H9 (cell line): ENCODE data around the gene KIRREL3. TPM values are rescaled to one million over a fixed set of nuclear protein-coding genes. Genes with fewer than 3 reads are reported as not detected.

Experiments used
- DNase-seq: peaks from one replicate; pipeline ENCODE4 v3.0.0-alpha.2; 2017
- H2AFZ ChIP-seq: one replicate; pipeline ENCODE4 v1.6.1; 2013; ENCODE audit warnings: mild to moderate bottlenecking, low read length, control low read depth, moderate library complexity
- H2AK5ac ChIP-seq: 2 replicates; pipeline ENCODE4 v1.6.1; 2013; ENCODE audit warnings: low read length, control low read depth, mixed read lengths; ENCODE audit not compliant: insufficient read length
- H2BK120ac ChIP-seq: one replicate; pipeline ENCODE4 v1.6.1; 2013; ENCODE audit warnings: low read depth, mild to moderate bottlenecking, low read length, control low read depth, inconsistent platforms; ENCODE audit not compliant: poor library complexity, severe bottlenecking
- H2BK12ac ChIP-seq: 2 replicates; pipeline ENCODE4 v1.6.1; 2013; ENCODE audit warnings: low read length, control low read depth, mixed read lengths, low read depth; ENCODE audit not compliant: insufficient read length
- H2BK15ac ChIP-seq: 2 replicates; pipeline ENCODE4 v1.6.1; 2013; ENCODE audit warnings: low read depth, low read length, control low read depth
- H2BK20ac ChIP-seq: one replicate; pipeline ENCODE4 v1.6.1; 2013; ENCODE audit warnings: low read depth, mild to moderate bottlenecking, low read length, control low read depth, inconsistent platforms; ENCODE audit not compliant: poor library complexity, severe bottlenecking
- H2BK5ac ChIP-seq: 2 replicates; pipeline ENCODE4 v1.6.1; 2013; ENCODE audit warnings: low read length, control low read depth, mixed read lengths; ENCODE audit not compliant: insufficient read length
- H3K14ac ChIP-seq: 2 replicates; pipeline ENCODE4 v1.6.1; 2013; ENCODE audit warnings: low read length, control low read depth; ENCODE audit not compliant: insufficient read depth
- H3K18ac ChIP-seq: 2 replicates; pipeline ENCODE4 v1.6.1; 2013; ENCODE audit warnings: low read depth, mild to moderate bottlenecking, mixed read lengths, low read length, control low read depth; ENCODE audit not compliant: insufficient read length
- H3K23ac ChIP-seq: 2 replicates; pipeline ENCODE4 v1.6.1; 2013; ENCODE audit warnings: low read length, control low read depth, mixed read lengths, low read depth; ENCODE audit not compliant: insufficient read length
- H3K23me2 ChIP-seq: 2 replicates; pipeline ENCODE4 v1.6.1; 2013; ENCODE audit warnings: low read depth, mild to moderate bottlenecking, mixed read lengths, low read length, control low read depth; ENCODE audit not compliant: insufficient read length, poor library complexity, severe bottlenecking
- H3K27ac ChIP-seq: 2 replicates; pipeline ENCODE4 v1.5.1; 2013; ENCODE audit warnings: low read length, control low read depth, mixed read lengths, low read depth; ENCODE audit not compliant: insufficient read length
- H3K27me3 ChIP-seq: 2 replicates; pipeline ENCODE4 v1.6.1; 2013; ENCODE audit warnings: low read length, control low read depth, inconsistent platforms; ENCODE audit not compliant: insufficient read depth
- H3K4ac ChIP-seq: 2 replicates; pipeline ENCODE4 v1.6.1; 2013; ENCODE audit warnings: low read depth, mild to moderate bottlenecking, control low read depth, inconsistent platforms, low read length, moderate library complexity
- H3K4me1 ChIP-seq: 2 replicates; pipeline ENCODE4 v1.6.1; 2013; ENCODE audit warnings: low read length, control low read depth, inconsistent platforms; ENCODE audit not compliant: insufficient read depth
- H3K4me2 ChIP-seq: 2 replicates; pipeline ENCODE4 v1.6.1; 2013; ENCODE audit warnings: low read length, control low read depth, mixed read lengths; ENCODE audit not compliant: insufficient read length, insufficient read depth
- H3K56ac ChIP-seq: 2 replicates; pipeline ENCODE4 v1.6.1; 2013; ENCODE audit warnings: low read depth, mild to moderate bottlenecking, mixed read lengths, low read length, control low read depth; ENCODE audit not compliant: insufficient read length
- H3K79me1 ChIP-seq: 2 replicates; pipeline ENCODE4 v1.6.1; 2013; ENCODE audit warnings: low read depth, mild to moderate bottlenecking, moderate library complexity, low read length, control low read depth, inconsistent platforms; ENCODE audit not compliant: insufficient read depth, poor library complexity, severe bottlenecking
- H3K79me2 ChIP-seq: 2 replicates; pipeline ENCODE4 v1.6.1; 2013; ENCODE audit warnings: low read length, control low read depth, inconsistent platforms; ENCODE audit not compliant: insufficient read depth
- H3K9ac ChIP-seq: 2 replicates; pipeline ENCODE4 v1.6.1; 2013; ENCODE audit warnings: low read length, control low read depth, mixed read lengths; ENCODE audit not compliant: insufficient read length; ENCODE audit errors: extremely low read depth
- H3K9me3 ChIP-seq: one replicate; pipeline ENCODE4 v1.6.1; 2013; ENCODE audit warnings: low read depth, low read length, inconsistent platforms; ENCODE audit not compliant: control insufficient read depth
- H3T11ph ChIP-seq: one replicate; pipeline ENCODE4 v1.6.1; 2013; ENCODE audit warnings: mild to moderate bottlenecking, low read length, control low read depth, inconsistent platforms
- H4K20me1 ChIP-seq: one replicate; pipeline ENCODE4 v1.6.1; 2013; ENCODE audit not compliant: control insufficient read depth, insufficient read length, insufficient read depth
- H4K5ac ChIP-seq: 2 replicates; pipeline ENCODE4 v1.6.1; 2013; ENCODE audit warnings: low read depth, mild to moderate bottlenecking, mixed read lengths, low read length, control low read depth; ENCODE audit not compliant: insufficient read length
- H4K8ac ChIP-seq: replicated peaks from 2 replicates; pipeline ENCODE4 v1.6.1; 2013; ENCODE audit warnings: low read length, control low read depth, mixed read lengths, low read depth; ENCODE audit not compliant: insufficient read length
- H4K91ac ChIP-seq: 2 replicates; pipeline ENCODE4 v1.6.1; 2013; ENCODE audit warnings: low read depth, mild to moderate bottlenecking, moderate library complexity, mixed read lengths, low read length, control low read depth; ENCODE audit not compliant: insufficient read length
- H3K27ac Mint-ChIP-seq, 3 experiments: 2 replicates in 2 of 3; 3 replicates in 1 of 3; pipeline ENCODE4 v1.8.0; 2020 to 2021; ENCODE audit warnings: mixed read lengths in 3 of 3, mild to moderate bottlenecking in 1 of 3, moderate library complexity in 1 of 3
- H3K27me3 Mint-ChIP-seq: 2 replicates; pipeline ENCODE4 v1.8.0; 2021; ENCODE audit warnings: low read depth, mild to moderate bottlenecking, moderate library complexity, mixed read lengths
- H3K36me3 Mint-ChIP-seq, 3 experiments: 2 replicates in 2 of 3; 3 replicates in 1 of 3; pipeline ENCODE4 v1.8.0; 2020 to 2021; ENCODE audit warnings: low read depth in 3 of 3, mixed read lengths in 3 of 3; ENCODE audit not compliant: insufficient read depth in 1 of 3
- H3K4me1 Mint-ChIP-seq, 2 experiments: 2 replicates each; pipeline ENCODE4 v1.8.0; 2020; ENCODE audit warnings: mixed read lengths in 2 of 2
- H3K4me3 Mint-ChIP-seq, 2 experiments: 2 replicates in 1 of 2; 3 replicates in 1 of 2; pipeline ENCODE4 v1.8.0; 2020 to 2021; ENCODE audit warnings: mild to moderate bottlenecking in 2 of 2, mixed read lengths in 2 of 2, moderate library complexity in 1 of 2
- H3K9me3 Mint-ChIP-seq, 2 experiments: 2 replicates in 1 of 2; 3 replicates in 1 of 2; pipeline ENCODE4 v1.8.0; 2020; ENCODE audit warnings: mild to moderate bottlenecking in 2 of 2, mixed read lengths in 2 of 2, moderate library complexity in 1 of 2
- WGBS: extraction: QIAGEN DNeasy Blood & Tissue Kit; methylation state at CpG from one replicate; pipeline ENCODE4 v1.1.7; 2013; ENCODE audit warnings: missing lambda C conversion rate, low lambda C conversion rate, mixed read lengths; ENCODE audit not compliant: insufficient read length; ENCODE audit errors: extremely low coverage; 5-methylcytosine and 5-hydroxymethylcytosine counted together
- total RNA-seq: library from RNA; stranded (reverse); gene quantifications from 2 replicates; pipeline ENCODE4 v1.2.1, GENCODE V29; 2021
- TF ChIP-seq, protein P1 (sequence below): fragments of 200-600 bp; sonication (generic); conservative IDR thresholded peaks from 3 replicates; pipeline ENCODE4 v1.8.0; 2021; ENCODE audit warnings: antibody characterized with exemption, mild to moderate bottlenecking

The KIRREL3 gene
- total RNA-seq, 1 experiment from 2014 or later: 0.17 TPM

DNA sequence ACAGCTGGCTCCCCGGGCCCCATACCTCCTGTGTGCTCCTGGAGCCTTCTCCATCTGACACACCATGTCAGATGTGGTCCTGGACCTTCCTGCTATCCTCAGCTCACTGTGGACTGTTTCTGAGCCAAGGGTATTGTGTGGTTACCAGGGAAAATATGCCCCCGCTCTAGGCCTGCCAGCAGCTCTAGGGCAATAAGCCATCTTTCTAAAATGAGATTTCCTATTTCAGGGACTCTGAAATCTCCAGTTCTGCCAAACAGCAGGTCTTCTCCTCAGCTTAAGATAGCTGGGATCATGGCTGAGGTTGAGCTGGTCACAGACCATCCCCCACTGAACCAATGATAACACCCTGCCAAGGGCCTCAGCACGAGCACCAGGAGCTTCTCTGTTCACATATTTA lies 417.5 kb downstream of the KIRREL3 start:
- no peak overlapping the region for H3K4me2 ChIP-seq

More for the DNA sequence above, 417.5 kb downstream of the KIRREL3 start:
- Histone ChIP-seq H3K23me2 (no peaks in the 10 kb centered on the region), H3K4me1 (peaks cover 4% of the 10 kb centered on the region; the same call in 1 of the 2 replicates), H4K5ac (no peak overlapping the region), H2BK20ac (no peak overlapping the region), H3K9ac (no peak overlapping the region), H3K4ac (no peak overlapping the region), H4K20me1 (no peaks in the 10 kb centered on the region), H3T11ph (no peak overlapping the region), H4K8ac (no peak overlapping the region), H3K27me3 (no peaks in the 10 kb centered on the region), H3K18ac (no peak overlapping the region), H3K23ac (no peak overlapping the region), H2BK5ac (no peak overlapping the region), H2AFZ (no peak overlapping the region), H3K14ac (no peak overlapping the region), H2BK12ac (no peak overlapping the region), H3K9me3 (no peaks in the 10 kb centered on the region), H2AK5ac (no peak overlapping the region), H3K79me1 (no peaks in the 10 kb centered on the region), H3K27ac (no peak overlapping the region), H3K79me2 (no peaks in the 10 kb centered on the region), H4K91ac (no peak overlapping the region), H2BK120ac (no peak overlapping the region), H2BK15ac (no peak overlapping the region), H3K56ac (no peak overlapping the region)
- DNase-seq: no peak
- Mint-ChIP-seq H3K27ac (peak overlapping the region in 1 of 3 experiments; percentile 46; a peak in 1 of 7 replicates), H3K9me3 (no peaks in the 10 kb centered on the region), H3K4me3 (no peak overlapping the region), H3K27me3 (peaks cover 10% of the 10 kb centered on the region), H3K36me3 (no peaks in the 10 kb centered on the region), H3K4me1 (peaks cover 5 to 11% of the 10 kb centered on the region in 2 experiments)
- no CpG with 5 or more reads among the region's 3 CpGs for WGBS
- TF ChIP-seq, protein P1, sequence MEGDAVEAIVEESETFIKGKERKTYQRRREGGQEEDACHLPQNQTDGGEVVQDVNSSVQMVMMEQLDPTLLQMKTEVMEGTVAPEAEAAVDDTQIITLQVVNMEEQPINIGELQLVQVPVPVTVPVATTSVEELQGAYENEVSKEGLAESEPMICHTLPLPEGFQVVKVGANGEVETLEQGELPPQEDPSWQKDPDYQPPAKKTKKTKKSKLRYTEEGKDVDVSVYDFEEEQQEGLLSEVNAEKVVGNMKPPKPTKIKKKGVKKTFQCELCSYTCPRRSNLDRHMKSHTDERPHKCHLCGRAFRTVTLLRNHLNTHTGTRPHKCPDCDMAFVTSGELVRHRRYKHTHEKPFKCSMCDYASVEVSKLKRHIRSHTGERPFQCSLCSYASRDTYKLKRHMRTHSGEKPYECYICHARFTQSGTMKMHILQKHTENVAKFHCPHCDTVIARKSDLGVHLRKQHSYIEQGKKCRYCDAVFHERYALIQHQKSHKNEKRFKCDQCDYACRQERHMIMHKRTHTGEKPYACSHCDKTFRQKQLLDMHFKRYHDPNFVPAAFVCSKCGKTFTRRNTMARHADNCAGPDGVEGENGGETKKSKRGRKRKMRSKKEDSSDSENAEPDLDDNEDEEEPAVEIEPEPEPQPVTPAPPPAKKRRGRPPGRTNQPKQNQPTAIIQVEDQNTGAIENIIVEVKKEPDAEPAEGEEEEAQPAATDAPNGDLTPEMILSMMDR: no peak
